Adipocyte (in vitro differentiated cells): ENCODE measurements around the gene PKMYT1.

Source experiments
- DNase-seq: peaks from one replicate; pipeline ENCODE4 v3.0.0-alpha.2; 2015; ENCODE audit warnings: low read depth
- H3K27me3 ChIP-seq: replicated peaks from 2 replicates; pipeline ENCODE4 v1.7.0; 2013; ENCODE audit warnings: mild to moderate bottlenecking, low read length, moderate library complexity; ENCODE audit not compliant: control insufficient read depth, insufficient read depth
- H3K36me3 ChIP-seq: 2 replicates; pipeline ENCODE4 v1.7.0; 2013; ENCODE audit warnings: low read length, mild to moderate bottlenecking, moderate library complexity; ENCODE audit not compliant: control insufficient read depth, insufficient read depth, severe bottlenecking
- H3K4me1 ChIP-seq: 2 replicates; pipeline ENCODE4 v1.7.0; 2013; ENCODE audit warnings: mild to moderate bottlenecking, low read length, moderate library complexity; ENCODE audit not compliant: control insufficient read depth, insufficient read depth
- H3K4me3 ChIP-seq: 2 replicates; pipeline ENCODE4 v1.7.0; 2013; ENCODE audit warnings: mild to moderate bottlenecking, low read length, moderate library complexity
- H3K9ac ChIP-seq: 2 replicates; pipeline ENCODE4 v1.7.0; 2013; ENCODE audit warnings: mild to moderate bottlenecking, low read length, moderate library complexity
- H3K9me3 ChIP-seq: 2 replicates; pipeline ENCODE4 v1.7.0; 2013; ENCODE audit warnings: mild to moderate bottlenecking, low read length, moderate library complexity; ENCODE audit not compliant: control insufficient read depth

Gene PKMYT1

GRCh38 chr16:2924901-2925755, 55.1 kb downstream of the PKMYT1 start:
- DNase-seq = no peak
- H3K4me3 ChIP-seq = no peak overlapping the region
- no peaks in the 10 kb centered on the region for H3K9me3 ChIP-seq
- H3K36me3 ChIP-seq = peaks cover 17% of the 10 kb centered on the region
- H3K27me3 ChIP-seq = no peaks in the 10 kb centered on the region
- H3K9ac ChIP-seq = no peak overlapping the region
- H3K4me1 ChIP-seq = peaks cover 7% of the 10 kb centered on the region

- Histone ChIP-seq H3K4me3 (no peak overlapping the region), H3K4me1 (peaks cover 9% of the 10 kb centered on the region), H3K27me3 (no peaks in the 10 kb centered on the region), H3K9me3 (no peaks in the 10 kb centered on the region), H3K9ac (no peak overlapping the region), H3K36me3 (peaks cover 9% of the 10 kb centered on the region)
- DNase-seq = no peak
These were observed 56.8 kb downstream of the PKMYT1 start for GRCh38 chr16:2923481-2923880.
